Activated CD8-positive, alpha-beta memory T cell treated with anti-CD3 and anti-CD28 coated beads, Interleukin-2, amount 50 U/mL, for 4 hours (primary cell): ENCODE measurements around the gene TMEM51.

Source experiments
- DNase-seq: peaks from one replicate; pipeline ENCODE4 v3.0.0-alpha.2; 2020

TMEM51 gene

DNA sequence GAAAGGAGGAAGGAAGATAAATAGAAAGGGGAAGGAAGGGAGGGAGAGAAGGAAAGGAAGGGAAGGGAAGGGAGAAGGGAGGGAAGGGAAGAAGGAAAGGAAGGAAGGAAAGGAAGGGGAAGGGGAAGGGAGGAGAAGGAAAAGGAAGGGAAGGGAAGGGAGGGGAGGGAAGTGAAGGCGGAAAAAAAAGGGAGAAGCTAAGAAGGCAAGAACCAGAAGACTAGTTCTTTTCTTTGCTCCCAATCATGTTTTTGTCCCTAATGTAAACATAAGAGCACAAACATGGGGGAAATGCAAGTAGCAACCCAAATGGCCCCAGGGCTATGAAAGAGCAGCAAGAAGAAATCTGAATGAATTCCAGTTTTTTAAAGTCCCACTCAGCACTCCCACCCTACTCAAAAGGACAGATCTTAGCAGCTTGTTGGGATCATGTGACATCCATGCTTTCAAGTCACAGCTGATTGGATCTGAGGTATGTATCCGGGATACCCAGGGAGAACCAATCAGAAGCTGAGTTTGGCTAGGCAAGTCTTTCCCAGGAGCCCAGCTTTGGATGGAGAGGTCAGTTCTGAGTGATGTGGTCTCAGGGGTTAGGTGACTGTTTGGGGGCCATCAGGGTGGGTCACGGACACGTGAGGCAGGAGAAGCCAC, 69.2 kb downstream of the TMEM51 start:
- no peak for DNase-seq

DNA sequence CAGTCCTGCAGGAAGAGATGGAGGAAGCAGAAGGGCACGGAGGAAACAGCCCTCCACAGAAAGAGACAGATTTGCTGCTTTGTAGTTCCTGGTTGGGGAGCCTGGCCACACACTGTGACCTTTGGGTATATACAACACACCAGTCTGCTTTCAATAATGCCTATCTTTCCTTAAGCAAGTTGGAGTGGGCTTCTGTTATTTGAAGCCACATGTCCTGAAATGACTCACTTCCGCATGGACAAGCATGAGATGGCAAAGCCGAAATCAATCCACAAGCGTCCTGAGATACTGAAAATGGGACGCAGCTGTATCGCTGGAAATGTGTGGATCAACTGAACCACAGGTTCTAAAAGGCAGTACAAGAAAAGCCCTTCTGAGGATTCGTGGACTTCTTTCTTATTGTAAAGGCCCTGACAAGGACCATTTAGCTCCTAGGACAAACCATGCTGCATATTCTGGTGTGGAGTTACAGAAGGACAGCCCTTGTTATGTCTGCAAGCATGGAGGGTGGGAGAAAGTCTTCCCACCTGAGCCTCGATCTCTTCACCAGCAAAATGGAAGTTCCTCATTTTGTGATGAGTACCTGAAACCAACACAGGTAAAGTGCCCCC, 70.8 kb downstream of the TMEM51 start:
- no peak for DNase-seq

DNA sequence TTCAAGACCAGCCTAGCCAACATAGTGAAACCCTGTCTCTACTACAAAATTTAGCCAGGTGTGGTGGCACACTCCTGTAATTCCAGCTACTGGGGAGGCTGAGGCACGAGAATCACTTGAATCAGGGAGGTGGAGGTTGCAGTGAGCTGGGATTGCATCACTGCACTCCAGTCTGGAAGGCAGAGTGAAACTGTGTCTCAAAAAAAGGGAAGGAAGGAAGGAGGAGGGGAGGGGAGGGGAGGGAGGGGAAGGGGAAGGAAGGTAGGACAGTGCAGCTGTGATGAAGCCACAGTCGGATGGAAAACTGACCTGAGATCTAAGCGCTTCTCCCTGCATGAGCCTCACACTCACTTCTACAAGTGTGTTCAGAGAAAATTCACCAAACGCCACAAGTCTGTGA, 71.4 kb downstream of the TMEM51 start:
- no peak for DNase-seq

DNA sequence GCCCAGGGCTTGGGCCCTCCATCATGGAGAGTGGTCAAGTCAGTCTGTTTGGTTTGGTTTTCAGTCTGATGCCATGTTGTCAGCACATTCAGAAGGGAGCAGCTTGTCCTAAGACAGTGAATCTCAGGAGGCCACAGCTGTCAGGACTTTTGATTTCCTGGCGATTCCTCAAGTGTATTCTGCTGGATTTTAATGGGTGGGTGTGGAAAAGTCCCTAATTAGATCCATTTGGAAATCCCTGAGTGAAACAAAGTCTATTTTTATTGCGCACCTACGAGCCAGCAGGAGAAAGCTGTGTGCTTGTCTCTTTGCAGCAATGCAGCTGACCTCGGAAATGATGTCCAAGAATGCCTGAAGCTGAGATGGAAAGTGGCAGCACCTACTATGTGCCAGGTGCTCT, 71.9 kb downstream of the TMEM51 start:
- no peak for DNase-seq

DNA sequence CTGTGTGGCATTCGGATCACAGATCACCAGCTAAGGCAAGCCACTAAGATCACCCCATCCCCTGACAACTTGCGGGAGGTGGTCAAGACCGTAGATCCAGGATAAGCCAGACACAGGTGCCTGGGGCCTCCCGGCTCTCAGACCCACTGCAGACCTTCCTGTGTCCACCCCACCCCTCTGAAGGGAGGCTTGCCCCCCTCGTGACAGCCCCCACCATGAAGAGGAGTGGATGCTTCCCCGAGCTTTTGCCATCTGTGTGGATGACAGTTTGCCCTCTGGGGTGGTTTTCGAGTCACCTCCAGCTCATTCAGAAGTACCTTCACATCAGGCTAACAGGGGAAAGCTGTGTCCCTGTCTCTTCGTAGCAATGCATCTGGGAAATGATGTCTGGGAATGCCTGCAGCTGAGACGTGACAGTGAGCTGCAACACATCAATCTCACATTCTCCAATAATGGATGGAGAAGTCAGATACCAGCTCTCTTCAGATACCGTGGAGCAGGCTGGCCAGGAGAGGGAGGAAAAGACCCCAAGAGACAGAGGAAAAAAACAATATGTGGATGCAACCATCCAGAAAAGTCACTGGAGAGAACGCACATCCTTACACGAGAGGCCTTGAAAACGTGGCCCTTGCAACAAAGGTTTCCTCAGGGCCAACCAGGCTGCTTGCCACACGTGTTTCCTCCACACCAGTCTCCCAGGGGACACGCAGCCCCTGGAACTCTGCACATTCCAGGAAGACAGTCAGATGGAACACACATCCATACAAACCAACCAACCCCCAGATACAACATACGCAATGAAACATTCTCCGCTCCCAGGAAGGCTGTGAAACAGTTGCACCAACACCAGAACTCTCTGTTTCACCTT, 73.1 kb downstream of the TMEM51 start:
- no peak for DNase-seq

DNA sequence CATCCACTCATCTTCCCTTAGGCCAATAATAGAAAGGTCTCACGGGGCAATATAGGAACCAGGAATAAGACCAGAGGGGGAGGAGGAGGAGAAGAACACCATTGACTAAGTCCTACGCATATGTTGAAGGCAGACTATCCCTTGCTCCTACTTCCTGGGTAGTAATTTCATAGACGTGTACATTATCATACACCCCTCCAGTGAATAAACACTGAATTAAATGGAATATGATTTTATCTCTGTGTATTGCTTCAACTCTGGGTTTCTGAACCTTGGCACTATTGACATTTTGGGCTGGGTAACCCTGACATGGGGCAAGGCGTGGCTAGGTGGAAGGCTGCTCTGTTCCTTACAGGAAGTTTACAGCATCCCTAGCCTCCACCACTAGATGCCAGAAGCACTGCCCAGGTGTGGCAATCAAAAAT, 76.2 kb downstream of the TMEM51 start:
- no peak for DNase-seq

DNA sequence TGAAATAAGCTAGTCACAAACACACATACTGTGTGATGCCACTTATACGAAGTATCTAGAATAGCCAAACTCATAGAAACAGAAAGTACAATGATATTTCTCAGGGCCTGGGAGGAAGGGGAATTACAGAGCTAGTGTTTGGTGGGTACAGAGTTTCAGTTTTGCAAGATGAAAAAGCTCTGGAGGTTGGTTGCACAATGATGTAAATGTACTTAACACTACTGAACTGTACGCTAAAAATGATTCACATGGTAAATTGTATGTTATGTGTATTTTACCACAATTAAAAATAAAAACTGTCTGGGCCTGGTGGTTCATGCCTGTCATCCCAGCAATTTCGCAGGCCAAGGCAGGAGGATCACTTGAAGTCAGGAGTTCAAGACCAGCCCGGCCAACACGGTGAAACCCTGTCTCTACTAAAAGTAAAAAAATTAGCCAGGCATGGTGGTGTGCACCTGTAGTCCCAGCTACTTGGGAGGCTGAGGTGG, 78.2 kb downstream of the TMEM51 start:
- no peak for DNase-seq

DNA sequence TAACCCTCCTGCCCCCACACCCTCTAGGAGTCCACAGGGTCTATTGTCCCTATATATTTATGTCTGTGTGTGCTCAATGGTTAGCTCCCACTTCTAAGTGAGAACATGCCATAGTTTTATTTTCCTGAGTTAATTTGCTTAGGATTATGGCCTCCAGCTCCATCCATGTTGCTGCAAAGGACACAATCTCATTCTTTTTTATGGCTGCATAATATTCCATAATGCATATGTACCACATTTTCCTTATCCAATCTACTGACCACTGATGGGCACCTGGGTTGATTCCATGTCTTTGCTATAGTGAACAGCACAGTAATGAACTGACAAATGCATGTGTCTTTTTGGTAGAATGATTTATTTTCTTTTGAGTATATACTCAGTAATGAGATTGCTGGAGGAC, 80.1 kb downstream of the TMEM51 start:
- DNase-seq = no peak

DNA sequence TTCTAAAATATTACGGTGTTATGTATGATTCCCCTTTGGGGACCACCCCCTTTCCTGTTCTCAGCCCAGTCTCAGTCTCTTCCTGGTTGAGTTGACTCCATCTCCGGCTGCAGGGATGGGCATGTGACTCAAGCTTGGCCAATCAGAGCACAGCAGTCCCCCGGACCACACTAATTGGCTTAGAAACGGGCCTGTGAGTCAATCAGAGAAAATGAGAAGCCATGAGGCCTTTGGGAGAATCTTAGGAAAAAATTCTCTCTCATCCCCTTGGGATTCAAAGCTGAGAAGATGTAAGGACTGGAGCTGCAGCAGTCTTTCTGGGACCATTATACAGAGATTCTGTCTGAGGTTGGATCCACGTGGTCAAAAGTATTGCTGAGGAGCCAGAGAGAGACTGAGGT, 82.8 kb downstream of the TMEM51 start:
- DNase-seq = no peak

DNA sequence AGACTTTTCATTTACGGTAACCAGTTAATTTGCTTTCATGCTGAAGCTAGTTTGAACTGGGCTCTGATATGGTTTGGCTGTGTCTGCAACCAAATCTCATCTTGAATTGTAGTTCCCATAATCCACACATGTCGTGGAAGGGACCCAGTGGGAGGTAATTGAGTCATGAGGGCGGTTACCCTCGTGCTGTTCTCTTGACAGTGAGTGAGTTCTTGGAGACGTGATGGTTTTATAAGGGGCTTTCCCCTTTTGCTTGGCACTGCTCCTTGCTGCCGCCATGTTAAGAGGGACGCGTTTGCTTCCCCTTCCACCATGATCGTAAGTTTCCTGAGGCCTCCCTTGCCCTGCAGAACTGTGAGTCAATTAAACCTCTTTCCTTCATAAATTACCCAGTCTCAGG, 83.2 kb downstream of the TMEM51 start:
- no peak for DNase-seq

DNA sequence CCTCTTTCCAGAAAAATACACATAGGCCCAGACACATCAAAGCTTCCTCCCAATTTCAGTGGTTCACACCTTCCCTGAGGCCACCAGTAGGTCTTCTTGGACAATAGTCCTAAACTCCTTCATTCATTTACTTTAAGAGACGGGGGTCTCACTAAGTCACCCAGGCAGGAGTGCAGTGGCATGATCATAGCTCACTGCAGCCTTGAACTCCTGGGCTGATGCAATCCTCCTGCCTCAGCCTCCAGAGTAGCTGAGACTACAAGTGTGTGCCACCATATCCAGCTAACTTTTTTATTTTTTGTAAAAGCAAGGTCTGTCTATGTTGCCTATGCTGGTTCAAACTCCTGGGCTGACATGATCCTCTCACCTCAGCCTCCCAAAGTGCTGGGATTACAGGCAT, 85.2 kb downstream of the TMEM51 start:
- no peak for DNase-seq

DNA sequence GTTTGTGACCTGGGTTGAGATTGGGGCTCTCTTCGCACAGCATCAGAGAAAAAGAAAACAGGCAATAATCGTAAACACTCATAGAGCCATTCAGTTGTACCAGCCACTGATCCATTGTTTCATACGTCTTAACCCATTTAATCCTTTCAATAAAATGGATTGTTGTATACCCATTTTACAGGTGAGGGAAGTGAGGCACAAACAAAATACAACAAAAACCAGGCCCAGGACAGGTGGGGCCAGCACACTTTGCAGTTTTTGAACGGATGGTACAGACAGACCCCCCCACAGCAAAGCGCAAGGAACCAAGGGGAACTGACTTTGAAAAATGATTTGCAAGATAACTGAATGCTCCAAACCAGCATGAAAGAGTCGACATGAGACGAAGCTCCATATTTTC, 89.2 kb downstream of the TMEM51 start:
- no peak for DNase-seq

DNA sequence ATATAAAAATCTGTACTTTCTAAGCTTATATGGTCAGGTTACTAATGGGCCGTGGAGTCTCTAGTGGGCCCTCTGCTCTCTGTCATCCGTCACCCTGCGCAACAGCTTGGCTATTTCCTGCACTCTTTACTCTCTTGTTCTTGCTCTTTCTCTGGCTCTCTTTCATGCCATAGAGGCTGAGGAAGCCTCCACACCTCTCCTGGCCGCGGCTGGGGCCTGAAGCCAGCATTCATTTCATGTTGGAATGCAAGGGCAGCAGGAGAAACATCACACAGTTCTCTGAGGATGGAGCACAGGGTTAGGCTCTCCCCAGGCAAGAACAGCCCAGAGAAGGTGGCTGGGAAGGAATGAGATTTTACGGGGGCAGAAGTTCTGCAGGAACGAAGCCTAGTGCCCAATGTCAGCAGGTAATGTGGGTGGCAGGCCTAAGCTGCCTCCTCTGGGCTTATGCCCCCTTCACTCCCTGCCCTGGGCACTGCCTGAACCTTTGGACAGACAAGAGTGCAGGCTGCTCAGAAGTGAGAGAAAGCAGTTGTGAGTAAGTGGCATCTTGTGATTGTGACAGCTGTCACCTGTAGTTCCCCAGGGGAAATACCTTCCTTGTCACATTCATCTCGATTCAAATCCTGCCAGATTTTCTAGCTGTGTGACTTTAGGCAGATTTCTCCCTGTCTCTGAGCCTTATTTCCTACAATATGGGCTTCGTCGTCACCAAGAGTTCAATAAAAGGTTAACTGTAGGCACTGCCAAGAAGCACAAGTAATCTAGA, 89.9 kb downstream of the TMEM51 start:
- no peak for DNase-seq

DNA sequence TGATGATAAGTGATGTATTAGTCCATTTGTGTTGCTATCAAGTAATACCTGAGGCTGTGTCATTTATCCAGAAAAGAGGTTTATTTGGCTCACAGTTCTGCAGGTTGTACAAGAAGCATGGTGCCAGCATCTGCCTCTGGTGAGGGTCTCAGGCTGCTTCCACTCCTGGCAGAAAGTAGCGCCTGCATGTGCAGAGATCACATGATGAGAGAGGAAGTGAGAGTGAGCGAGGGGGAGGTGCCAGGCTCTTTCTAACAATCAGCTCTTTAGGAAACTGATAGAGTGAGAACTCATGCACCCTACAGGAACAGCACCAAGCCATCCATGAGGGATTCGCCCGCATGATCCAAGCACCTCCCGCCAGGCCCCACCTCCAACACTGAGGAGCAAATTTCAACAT, 91.3 kb downstream of the TMEM51 start:
- no peak for DNase-seq

DNA sequence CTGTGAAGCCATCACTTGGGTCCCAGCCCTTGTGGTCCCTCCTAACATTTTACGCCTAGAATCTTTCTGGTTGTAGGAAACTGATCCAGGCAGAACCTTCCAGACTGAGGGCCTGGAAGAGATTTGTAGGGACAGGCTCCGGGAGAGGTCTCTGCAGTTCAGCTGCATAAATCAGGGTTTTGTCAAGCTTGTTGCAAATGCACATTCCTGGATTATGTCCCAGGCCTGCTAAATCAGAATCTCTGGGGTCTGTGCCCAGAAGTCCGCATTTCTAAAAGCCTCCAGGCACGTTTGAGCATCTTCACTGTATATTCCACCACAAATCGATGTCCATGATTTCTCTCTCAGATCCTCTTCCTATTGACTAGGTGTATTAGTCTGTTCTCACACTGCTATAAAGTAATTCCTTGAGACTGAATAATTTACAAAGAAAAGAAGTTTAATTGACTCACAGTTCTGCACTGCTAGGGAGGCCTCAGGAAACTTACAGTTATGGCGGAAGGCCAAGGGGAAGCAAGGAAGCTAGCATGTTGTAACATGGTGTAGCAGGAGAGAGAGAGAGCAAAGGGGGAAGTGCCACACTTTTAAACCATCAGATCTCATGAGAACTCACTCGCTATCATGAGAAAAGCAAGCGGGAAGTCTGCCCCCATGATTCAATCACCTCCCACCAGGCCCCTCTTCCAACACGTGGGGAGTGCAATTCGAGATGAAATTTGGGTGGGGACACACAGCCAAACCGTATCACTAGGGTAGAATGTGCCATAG, 92.2 kb downstream of the TMEM51 start:
- DNase-seq = no peak

DNA sequence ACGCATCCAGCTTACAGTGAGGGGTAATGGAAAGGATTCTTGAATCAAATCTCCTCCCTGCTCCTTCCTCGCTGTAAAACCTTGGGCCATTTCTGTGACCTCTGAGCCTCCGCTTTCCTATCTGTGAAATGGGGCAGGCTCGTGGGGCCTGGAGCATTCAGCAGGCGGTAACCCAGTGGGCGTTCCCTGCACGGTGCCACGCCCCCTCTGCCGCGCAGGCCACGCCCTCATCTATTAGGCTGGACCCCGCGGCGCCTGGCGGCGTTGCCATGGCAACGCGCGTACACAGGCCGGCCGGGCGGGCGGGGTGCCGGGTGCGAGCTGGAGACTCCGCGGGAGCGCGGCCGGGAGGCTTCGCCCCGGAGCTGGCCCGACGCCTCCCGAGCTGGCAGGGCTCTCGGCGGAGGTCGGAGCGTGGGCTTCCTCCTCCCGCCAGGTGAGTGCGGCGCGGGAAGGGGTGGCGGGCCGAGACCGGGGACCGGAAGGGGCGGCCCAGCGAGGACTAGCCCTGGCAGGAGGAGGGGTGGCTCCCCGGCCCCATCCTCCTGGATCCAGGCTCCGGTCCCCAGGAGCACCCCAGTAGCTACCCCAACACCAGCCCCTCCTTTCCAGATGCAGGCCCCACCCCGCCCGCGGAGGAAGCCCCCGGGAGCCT, 93.5 kb downstream of the TMEM51 start, which contains the start of gene FHAD1:
Gene FHAD1, plus strand, starts transcription at position 264 of the 655 bp plus-strand sequence. CDS start 4,562 bp downstream, outside the sequence.
- peak; percentile 39 for DNase-seq

DNA sequence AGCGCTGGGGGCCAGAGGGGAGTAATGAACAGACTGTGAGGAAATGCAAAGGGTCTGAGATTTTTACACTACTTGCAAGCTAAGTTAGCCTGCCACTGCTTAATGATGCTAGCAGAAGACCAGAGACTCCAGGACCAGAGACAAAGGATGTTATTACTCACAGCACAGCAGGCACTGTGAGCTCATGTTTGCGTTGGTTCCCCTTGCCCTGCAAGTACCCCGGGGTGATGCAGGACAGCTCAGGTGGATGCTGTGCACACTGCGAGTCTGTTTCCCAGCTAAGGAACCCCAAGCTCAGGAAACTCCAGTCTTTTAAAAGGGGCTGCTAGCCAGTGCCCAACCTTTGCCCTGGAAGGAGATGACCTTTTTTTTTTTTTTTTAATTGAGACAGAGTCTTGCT, 94.7 kb downstream of the TMEM51 start:
- no peak for DNase-seq

DNA sequence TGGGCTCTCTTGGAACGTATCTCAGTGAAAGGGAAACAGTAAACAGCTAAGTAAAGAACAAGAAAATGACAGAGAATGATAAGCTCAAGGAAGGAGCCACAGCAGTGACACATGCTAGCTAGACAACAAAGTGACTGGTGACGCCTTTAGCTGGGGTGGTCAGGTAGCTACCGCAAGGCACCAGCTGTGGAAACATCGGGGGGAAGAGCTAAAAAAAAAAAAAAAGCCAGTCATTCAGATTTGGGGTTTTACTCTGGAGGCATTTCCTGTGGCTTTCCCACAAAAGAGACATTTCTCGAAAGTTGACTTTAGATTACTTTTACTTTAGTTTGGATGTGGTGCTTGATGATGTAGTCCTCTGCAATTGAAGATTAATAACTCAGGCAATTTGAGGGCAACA, 95.5 kb downstream of the TMEM51 start:
- DNase-seq = peak; percentile 53

DNA sequence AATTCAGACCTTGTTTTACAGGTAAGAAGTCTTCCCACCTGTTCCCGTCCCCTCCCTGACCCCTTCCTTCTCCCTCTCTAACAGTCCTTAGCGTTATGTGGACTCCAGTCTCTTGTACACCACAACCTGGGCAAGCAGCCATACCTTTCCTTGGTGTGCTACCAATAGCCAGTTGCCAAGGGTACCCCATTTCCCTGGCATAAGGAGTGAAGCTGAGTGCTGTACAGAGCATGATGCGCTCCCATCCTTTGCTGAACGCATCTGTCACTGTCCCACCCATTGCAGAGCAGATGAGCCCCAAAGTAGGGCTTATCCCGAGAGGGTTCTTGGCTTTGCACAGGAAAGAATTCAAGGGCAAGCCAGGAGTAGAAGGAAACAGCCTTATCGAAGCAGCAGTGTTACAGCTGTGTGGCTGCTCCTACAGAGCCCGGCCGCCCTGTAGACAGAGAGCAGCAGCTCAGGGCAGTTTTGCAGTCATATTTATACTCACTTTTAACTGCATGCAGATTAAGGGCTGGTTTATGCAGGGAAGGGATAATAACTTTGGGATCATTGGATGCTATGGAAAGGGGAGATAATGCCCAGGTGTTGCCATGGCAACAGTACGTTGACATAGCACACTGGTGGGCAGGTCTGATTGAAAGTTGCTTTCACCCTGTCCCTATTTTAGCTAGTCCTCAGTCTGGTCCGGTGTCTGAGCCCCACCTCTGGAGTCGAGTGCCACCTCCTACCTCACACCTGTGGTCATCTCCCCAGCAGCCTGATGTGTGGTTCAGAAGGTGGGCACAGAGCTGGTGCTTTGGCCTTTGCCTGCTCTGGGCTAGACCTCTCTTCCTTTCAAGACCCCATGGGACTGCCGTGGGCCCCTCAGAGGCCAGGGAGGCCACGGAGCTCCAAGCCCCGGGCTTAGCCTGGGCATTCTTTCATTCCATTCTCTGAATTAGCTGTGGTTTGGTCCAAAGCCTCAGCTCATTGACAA, 98.6 kb downstream of the TMEM51 start:
- DNase-seq = no peak

DNA sequence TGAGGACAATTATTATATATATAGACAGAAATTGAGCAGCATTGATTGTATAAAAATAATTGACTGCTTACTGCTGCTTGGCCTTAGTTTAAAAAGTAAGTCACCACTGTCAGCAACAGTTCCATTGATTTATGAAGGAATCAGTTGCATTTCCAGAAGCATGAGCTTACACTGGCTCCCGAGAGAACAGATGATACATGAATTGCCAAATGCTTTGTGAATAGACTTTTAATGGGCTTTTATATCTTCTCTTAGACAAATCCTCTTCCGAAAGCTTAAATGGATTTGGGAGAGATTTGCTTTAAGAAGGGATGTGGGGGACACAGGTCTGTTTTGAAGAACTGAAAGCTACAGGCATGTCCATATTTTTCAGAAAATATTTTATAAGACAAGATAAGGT, 101.0 kb downstream of the TMEM51 start:
- no peak for DNase-seq
